ENCODE measurements around the gene SH2D2A.
A peak's percentile ranks its signal among the peaks of the same experiment; 100 is the strongest.
"Not testable (repeated sequence)": the region's sequence is repeated elsewhere in the genome, so short reads cannot be mapped to it uniquely, and the experiment has no call there.

The SH2D2A gene

DNA sequence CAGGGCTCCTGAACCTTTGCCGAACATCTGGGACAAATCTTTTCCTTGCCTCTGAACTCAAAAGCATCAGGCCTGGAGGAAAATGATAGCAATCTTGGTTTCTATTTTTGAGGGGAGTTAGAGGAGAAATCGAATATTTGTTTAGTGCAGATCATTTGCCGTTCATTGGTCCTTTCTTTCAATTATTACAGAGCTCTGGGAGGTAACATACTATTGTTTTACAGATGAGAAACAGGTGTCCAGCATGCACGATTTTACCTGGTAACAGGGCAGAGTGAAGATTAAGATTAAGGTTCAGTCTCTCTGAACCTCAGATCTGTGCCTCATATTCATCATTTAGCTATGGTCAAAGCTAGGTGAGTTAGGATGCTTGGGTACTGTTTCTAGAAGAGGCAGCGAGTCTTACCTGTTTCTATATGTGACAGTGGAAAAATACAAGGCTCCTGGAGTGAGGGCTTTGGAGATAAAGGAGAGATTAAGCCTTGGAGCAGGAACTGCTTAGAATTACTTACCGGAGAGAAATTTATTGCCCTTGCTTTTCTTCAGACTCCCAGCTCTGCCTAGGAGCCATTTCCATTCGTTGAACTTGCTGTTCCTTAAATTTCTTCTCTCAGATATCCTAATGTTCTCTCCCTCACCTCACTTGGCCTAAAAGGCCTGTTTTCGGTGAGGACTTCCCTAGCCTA, 47.9 kb downstream of the SH2D2A start:
- no peak for DNase-seq (ENCODE audit: low read depth)

DNA sequence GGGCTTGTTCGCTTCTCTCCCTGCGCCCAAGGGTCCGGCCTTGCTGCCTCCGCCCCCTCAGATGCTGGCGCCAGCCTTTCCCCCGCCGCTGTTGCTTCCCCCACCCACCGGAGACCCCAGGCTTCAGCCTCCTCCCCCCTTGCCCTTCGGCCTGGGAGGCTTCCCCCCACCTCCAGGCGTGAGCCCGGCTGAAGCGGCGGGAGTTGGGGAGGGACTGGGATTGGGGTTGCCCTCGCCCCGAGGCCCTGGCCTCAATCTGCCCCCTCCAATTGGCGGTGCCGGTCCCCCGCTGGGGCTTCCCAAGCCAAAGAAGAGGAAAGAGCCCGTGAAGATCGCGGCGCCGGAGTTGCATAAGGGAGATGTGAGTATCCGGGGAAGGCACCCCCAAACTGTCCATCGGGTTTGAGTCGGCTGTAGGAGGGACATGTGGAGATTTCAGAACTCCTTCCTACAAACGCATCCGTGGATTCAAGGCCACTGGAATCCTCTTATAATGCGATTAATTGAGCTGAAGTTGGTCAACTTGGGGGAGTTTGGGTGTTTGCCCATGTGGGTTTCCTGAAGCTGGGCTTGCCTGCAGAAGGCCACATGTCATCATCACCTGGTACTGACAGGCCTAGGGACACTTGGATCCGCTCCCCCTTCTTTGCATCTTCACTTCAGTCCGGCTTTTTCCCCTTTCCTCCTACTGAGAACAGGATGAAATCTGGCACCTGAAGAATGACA, 48.6 kb downstream of the SH2D2A start:
- no peak for DNase-seq (ENCODE audit: low read depth)

DNA sequence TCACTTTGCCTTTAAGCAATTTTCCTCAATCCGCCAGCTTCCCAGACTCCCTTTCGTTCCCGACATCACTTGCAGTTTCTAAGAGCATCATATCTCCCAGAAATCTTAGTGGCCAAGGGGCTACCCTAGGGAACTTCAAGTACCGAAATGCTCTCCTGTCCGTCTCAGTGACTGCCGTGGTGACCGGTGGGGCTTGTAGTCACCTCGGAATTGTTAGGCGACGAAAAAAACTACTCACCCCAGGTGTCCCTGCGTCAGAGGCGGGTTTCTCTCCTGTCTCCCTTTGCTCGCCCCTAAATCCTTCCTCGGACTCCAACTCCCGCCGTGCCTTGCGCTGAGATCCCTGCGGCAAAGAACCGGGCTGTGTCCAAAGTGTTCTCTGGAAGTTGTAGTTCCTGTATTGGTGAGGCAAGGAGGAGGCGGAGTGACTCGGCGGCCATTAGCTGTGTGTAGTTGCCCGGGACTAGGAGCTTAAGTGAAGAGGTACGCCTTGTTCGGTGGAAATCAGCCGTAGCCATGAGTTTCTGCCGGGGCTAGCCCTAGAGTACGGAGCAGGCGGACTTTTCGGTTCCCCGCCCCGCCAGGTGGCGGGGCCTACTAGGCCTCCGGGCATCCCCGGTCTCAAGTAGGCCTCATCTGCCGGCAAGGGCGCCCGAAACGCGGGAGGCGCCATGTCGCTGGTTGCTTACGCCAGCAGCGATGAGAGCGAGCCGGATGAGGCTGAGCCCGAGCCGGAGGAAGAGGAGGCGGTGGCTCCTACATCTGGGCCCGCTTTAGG, 49.4 kb downstream of the SH2D2A start, which contains the start of gene PRCC:
Gene PRCC, plus strand, starts transcription at position 435 of the 778 bp plus-strand sequence. Its CDS starts 237 bp downstream, at position 672.
- DNase-seq (ENCODE audit: low read depth): peak; percentile 100

DNA sequence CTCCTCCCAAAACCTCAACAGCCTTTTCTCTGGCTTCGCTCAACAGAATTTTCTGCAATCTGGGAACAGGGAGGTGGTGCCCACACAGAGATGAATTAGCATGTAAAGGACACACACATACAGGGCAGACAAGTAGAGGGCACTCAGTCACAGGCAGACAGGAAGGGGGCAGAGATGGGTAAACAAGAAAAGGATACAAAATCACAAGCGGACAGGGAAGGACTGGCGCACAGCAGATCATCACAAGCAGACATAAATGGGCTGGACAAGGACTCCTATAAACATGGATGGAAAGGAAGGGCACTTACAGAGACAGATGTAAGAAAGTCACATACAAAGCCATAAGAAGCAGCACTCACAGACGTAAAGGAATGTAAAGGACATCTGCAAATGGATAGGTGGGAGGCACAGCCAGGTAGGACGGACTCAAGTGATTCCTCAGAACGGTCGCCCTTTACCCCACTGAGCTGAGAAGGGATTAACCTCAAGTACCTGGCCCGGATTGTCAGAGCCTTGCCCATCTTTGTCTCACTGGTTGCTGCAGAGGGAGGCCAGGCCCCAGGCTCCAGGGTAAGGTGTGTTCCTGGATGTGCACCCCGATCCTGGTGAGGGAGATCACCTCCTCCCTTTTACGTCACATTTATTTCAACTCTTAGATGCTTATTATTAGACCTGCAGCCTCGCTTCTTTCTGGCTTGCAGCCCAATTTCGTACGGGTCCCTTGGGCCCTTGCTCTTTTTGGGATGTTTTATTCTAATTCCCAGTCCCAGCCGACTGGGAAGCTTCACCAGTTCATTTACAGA, 50.1 kb downstream of the SH2D2A start:
- DNase-seq (ENCODE audit: low read depth): no peak

DNA sequence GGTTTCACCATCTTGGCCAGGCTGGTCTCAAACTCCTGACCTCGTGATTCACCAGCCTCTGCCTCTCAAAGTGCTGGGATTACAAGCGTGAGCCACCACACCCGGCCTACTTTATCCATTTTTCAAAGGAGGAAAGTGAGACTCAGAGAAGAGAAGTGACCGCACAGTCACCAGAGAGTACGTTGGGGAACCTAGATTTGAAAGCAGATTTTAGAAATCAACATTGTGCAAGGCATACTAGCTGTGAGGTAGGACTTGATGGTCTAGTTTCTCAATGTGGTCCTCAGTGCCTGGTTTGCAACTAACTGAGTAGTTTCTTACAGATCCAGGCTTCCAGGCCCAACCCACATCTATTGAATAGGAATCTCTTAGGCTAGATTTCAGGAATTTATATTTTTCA, 51.0 kb downstream of the SH2D2A start:
- no peak for DNase-seq (ENCODE audit: low read depth)

DNA sequence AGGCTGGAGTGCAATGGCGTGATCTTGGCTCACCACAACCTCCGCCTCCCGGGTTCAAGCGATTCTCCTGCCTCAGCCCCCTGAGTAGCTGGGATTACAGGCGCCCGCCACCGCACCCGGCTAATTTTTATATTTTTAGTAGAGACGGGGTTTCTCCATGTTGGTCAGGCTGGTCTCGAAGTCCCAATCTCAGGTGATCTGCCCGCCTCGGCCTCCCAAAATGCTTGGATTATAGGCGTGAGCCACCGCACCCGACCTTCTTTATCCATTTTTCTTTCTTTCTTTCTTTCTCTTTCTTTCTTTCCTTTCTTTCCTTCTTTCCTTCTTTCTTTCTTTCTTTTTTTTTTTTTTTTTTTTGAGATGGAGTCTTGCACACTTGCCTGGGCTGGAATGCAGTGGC, 51.5 kb downstream of the SH2D2A start:
- DNase-seq (ENCODE audit: low read depth): not testable (repeated sequence)

DNA sequence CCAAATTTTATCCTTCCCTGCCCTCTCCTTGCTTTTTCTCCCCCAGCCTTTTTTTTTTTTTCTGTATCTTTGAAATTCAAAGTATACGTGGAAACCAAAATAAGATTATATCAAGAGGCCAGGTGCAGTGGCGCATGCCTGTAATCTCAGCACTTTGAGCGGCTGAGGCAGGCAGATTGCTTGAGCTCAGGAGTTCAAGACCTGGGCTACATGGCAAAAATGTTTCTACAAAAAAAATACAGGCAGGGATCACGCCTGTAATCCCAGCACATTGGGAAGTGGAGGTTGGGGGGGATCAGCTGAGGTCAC, 55.9 kb downstream of the SH2D2A start:
- no peak for DNase-seq (ENCODE audit: low read depth)

DNA sequence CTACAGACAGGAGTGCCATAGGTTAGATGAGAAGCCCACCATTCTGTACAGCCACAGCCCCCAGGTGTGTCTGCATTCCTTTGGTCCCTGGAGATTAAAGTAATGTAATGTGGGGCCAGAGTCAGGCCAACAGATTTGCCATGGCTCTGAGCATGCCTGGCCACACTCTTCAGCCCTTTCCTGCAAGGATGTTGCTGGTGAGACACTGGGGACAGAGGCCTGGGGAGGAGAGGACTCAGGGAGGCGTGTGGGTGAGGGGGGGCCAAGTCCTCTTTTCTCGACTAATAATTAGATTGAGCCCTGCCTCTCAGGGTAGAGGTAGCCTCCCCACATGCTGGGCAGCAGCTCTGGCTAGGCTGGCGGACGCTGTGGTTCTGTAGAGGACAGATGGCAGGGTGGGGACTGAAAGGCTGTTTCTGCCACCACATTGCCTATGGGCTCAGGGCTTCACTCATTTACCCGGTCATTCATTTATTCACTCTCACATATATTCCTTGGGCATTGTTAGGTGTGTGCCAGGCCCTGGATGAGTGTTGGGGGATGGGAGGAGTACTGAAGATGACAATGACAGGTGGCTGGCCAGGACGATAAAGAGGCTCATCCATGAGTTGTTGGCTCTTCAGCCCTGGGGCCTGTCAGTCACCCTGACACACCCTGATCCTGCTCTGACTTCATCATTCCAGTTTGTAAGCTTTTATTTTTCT, 56.4 kb downstream of the SH2D2A start:
- no peak for DNase-seq (ENCODE audit: low read depth)

DNA sequence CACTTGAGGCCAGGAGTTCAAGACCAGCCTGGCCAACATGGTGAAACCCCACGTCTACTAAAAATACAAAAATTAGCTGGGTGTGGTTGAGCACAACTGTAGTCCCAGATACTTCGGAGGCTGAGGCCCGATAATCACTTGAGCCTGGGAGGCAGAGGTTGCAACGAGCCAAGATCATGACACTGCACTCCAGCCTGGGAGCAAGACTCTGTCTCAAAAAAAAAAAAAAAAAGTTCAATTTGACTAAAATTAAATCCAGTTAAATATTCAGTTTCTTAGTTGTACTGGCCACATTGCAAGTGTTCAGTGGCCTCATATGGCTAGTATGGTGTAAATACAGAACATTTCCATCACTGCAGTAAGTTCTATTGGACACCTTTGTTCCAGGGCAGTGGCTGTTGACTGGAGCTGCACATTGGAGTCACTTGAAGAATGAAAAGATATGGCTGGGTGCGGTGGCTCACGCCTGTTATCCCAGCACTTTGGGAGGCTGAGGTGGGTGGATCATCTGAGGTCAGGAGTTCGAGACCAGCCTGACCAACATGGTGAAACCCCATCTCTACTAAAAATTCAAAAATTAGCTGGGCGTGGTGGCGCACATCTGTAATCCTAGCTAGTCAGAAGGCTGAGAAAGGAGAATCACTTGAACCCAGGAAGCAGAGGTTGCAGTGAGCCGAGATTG, 58.9 kb downstream of the SH2D2A start:
- DNase-seq (ENCODE audit: low read depth): not testable (repeated sequence)

DNA sequence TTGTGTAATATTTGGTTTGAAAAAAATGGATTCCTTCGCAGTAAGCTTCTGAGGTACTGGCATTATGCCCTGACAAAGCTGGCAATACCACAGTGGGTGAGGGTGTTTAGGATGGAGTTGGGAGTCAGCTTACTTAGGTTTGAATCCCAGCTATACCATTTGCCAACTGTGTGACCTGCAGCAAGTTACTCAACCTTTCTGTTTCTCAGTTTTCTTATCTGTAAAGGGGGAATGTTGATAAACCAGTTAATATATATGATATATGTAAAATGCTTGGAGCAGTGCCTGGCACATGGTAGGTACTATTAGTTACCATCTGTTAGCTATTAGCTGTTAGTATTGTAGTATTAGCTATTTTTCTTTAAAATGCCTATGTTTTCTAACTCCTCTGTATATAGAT, 60.3 kb downstream of the SH2D2A start:
- DNase-seq (ENCODE audit: low read depth): no peak

Data from fibroblast of gingiva (primary cell).